HCT116 (cell line): ENCODE measurements around the gene DOCK3. TPM values are rescaled to one million over a fixed set of nuclear protein-coding genes. Genes with fewer than 3 reads are reported as not detected.
"Not testable (repeated sequence)": the region's sequence is repeated elsewhere in the genome, so short reads cannot be mapped to it uniquely, and the experiment has no call there.

Experiments
- ATAC-seq: fragments of 200-7000 bp; cut with Tn5 transposase; 2 replicates; pipeline ENCODE4 v1.9.1; 2020; ENCODE audit warnings: mild to moderate bottlenecking, moderate library complexity
- BruUV-seq: library from RNA; stranded (reverse); fragments of 400-500 nt; replicated peaks from 2 replicates; lab custom pipeline; 2021; lab: Mats Ljungman, UMichigan
- CTCF ChIA-PET: fragments of 300-600 bp; sonication (Branson Sonifier 250); formaldehyde crosslinking; loops from one replicate; lab custom pipeline; 2021; ENCODE audit warnings: antibody characterized with exemption; lab: Charles Lee
- POLR2A ChIA-PET: fragments of 300-600, 350-600 bp; sonication (Branson Sonifier 250); formaldehyde crosslinking; loops from one replicate; lab custom pipeline; 2021; ENCODE audit warnings: antibody characterized with exemption; lab: Charles Lee
- RAD21 ChIA-PET, 2 experiments: fragments of 300-600 bp; sonication (Branson Sonifier 250); formaldehyde crosslinking; loops; one replicate each; lab custom pipeline; 2023; ENCODE audit warnings: low total read pairs in 2 of 2; ENCODE audit not compliant: uncharacterized antibody in 2 of 2, unreplicated experiment in 2 of 2, low non-redundant PET in 1 of 2; lab: Charles Lee
- DNase-seq: peaks from one replicate; pipeline ENCODE4 v3.0.0-alpha.2; 2010; ENCODE audit warnings: low read depth, low spot score
- H2AFZ ChIP-seq: fragments of 200-600 bp; shearing (Covaris generic), sonication (generic); 2 replicates; pipeline ENCODE4 v1.6.1; 2017; ENCODE audit warnings: low read depth, mixed run types, mixed read lengths, antibody characterized with exemption, low read length; ENCODE audit not compliant: poor library complexity, severe bottlenecking
- H3K27ac ChIP-seq: 2 replicates; pipeline ENCODE4 v1.5.1; 2012; ENCODE audit warnings: low read depth, low read length
- H3K27me3 ChIP-seq: fragments of 200-600 bp; sonication (generic); 2 replicates; pipeline ENCODE4 v1.6.1; 2016; ENCODE audit warnings: mixed run types, low read length, mixed read lengths; ENCODE audit not compliant: insufficient read depth
- H3K36me3 ChIP-seq, 2 experiments: fragments of 200-500 bp in 1 of 2; fragments of 200-600 bp in 1 of 2; sonication (Bioruptor generic) in 1 of 2; sonication (generic) in 1 of 2; 2 replicates each; pipeline versions ENCODE4 v1.5.1 to v1.6.1; 2014 to 2016; ENCODE audit warnings: low read length in 2 of 2, inconsistent platforms in 1 of 2, mixed read lengths in 1 of 2, mixed run types in 1 of 2; ENCODE audit not compliant: insufficient read depth in 2 of 2, control insufficient read depth in 1 of 2
- H3K4me1 ChIP-seq, 2 experiments: fragments of 200-600 bp in 1 of 2; sonication (generic) in 1 of 2; 2 replicates each; pipeline versions ENCODE4 v1.5.1 to v1.6.1; 2012 to 2017; ENCODE audit warnings: low read length in 2 of 2, inconsistent platforms in 1 of 2, mild to moderate bottlenecking in 1 of 2, mixed read lengths in 1 of 2, mixed run types in 1 of 2, moderate library complexity in 1 of 2; ENCODE audit not compliant: insufficient read depth in 2 of 2, control insufficient read depth in 1 of 2
- H3K4me2 ChIP-seq: fragments of 200-600 bp; sonication (generic); 2 replicates; pipeline ENCODE4 v1.6.1; 2017; ENCODE audit warnings: mixed run types, low read length, mixed read lengths
- H3K4me3 ChIP-seq, 2 experiments: fragments of 200-600 bp in 1 of 2; sonication (generic) in 1 of 2; replicated peaks in 1 of 2; 2 replicates each; pipeline ENCODE4 v1.5.1; 2011 to 2016; ENCODE audit warnings: low read length in 2 of 2, control low read depth in 1 of 2, low read depth in 1 of 2, mild to moderate bottlenecking in 1 of 2, mixed read lengths in 1 of 2, mixed run types in 1 of 2
- H3K79me2 ChIP-seq: fragments of 200-600 bp; sonication (generic); 2 replicates; pipeline ENCODE4 v1.6.1; 2017; ENCODE audit warnings: mild to moderate bottlenecking, mixed run types, low read length, moderate library complexity, mixed read lengths; ENCODE audit not compliant: insufficient read depth
- H3K9ac ChIP-seq: fragments of 200-600 bp; sonication (generic); 2 replicates; pipeline ENCODE4 v1.6.1; 2016; ENCODE audit warnings: low read length, mixed read lengths
- H3K9me2 ChIP-seq: fragments of 200-600 bp; sonication (generic), shearing (Covaris generic); 2 replicates; pipeline ENCODE4 v1.6.1; 2017; ENCODE audit warnings: mixed run types, mild to moderate bottlenecking, moderate library complexity; ENCODE audit not compliant: insufficient read depth
- H3K9me3 ChIP-seq, 2 experiments: fragments of 200-500 bp in 1 of 2; fragments of 200-600 bp in 1 of 2; sonication (Bioruptor generic) in 1 of 2; sonication (generic) in 1 of 2; 2 replicates each; pipeline ENCODE4 v1.6.1; 2014 to 2017; ENCODE audit warnings: low read length in 2 of 2, mixed read lengths in 2 of 2, inconsistent platforms in 1 of 2, low read depth in 1 of 2, mild to moderate bottlenecking in 1 of 2, mixed run types in 1 of 2, moderate library complexity in 1 of 2; ENCODE audit not compliant: control insufficient read depth in 1 of 2, insufficient read depth in 1 of 2
- H4K20me1 ChIP-seq: fragments of 200-600 bp; sonication (generic), shearing (Covaris generic); 2 replicates; pipeline ENCODE4 v1.6.1; 2017; ENCODE audit warnings: mixed run types, mild to moderate bottlenecking, moderate library complexity; ENCODE audit not compliant: insufficient read depth
- CEBPB ChIP-seq: IDR thresholded peaks from 2 replicates; pipeline ENCODE4 v1.6.1; 2012; ENCODE audit warnings: low read depth
- CTCF ChIP-seq, 3 experiments: fragments of 200-600 bp in 1 of 3; sonication (generic) in 1 of 3; IDR thresholded peaks in 2 of 3; conservative IDR thresholded peaks in 1 of 3; 2 replicates each; pipeline ENCODE4 v1.5.1; 2012 to 2017; ENCODE audit warnings: low read depth in 2 of 3, low read length in 2 of 3, antibody characterized with exemption in 1 of 3, borderline replicate concordance in 1 of 3, control low read depth in 1 of 3, mild to moderate bottlenecking in 1 of 3, mixed read lengths in 1 of 3, mixed run types in 1 of 3, moderate library complexity in 1 of 3; ENCODE audit not compliant: insufficient read depth in 1 of 3
- ELF1 ChIP-seq: IDR thresholded peaks from 2 replicates; pipeline ENCODE4 v1.6.1; 2012; ENCODE audit warnings: low read depth, borderline replicate concordance
- EZH2phosphoT487 ChIP-seq: fragments of 200-600 bp; IDR thresholded peaks from 2 replicates; pipeline ENCODE4 v1.6.1; 2018; ENCODE audit warnings: antibody characterized with exemption, borderline replicate concordance
- FOSL1 ChIP-seq: IDR thresholded peaks from 2 replicates; pipeline ENCODE4 v1.6.1; 2012; ENCODE audit warnings: low read depth
- MAX ChIP-seq: IDR thresholded peaks from 2 replicates; pipeline ENCODE4 v1.6.1; 2012
- POLR2A ChIP-seq: IDR thresholded peaks from 2 replicates; pipeline ENCODE4 v1.7.0; 2011; ENCODE audit warnings: borderline replicate concordance; ENCODE audit not compliant: insufficient read depth, insufficient read length; ENCODE audit errors: extremely low read depth
- POLR2AphosphoS5 ChIP-seq: IDR thresholded peaks from 2 replicates; pipeline ENCODE4 v1.6.1; 2011; ENCODE audit warnings: mild to moderate bottlenecking, low read depth, low read length, moderate library complexity
- SIN3A ChIP-seq: IDR thresholded peaks from 2 replicates; pipeline ENCODE4 v1.6.1; 2012; ENCODE audit warnings: low read depth
- SP1 ChIP-seq: IDR thresholded peaks from 2 replicates; pipeline ENCODE4 v1.6.1; 2012; ENCODE audit warnings: low read depth
- YY1 ChIP-seq: IDR thresholded peaks from 2 replicates; pipeline ENCODE4 v1.6.1; 2011; ENCODE audit warnings: low read length, low read depth, moderate library complexity, mild to moderate bottlenecking; ENCODE audit not compliant: insufficient replicate concordance; ENCODE audit errors: extremely low read depth
- ZBTB33 ChIP-seq: IDR thresholded peaks from 2 replicates; pipeline ENCODE4 v1.6.1; 2011; ENCODE audit warnings: mild to moderate bottlenecking, low read length, moderate library complexity; ENCODE audit not compliant: insufficient replicate concordance; ENCODE audit errors: extremely low read depth
- ZNF274 ChIP-seq: fragments of 200-500 bp; sonication (Bioruptor generic); IDR thresholded peaks from 2 replicates; pipeline ENCODE4 v1.6.1; 2014; ENCODE audit warnings: mild to moderate bottlenecking, low read depth, low read length, inconsistent platforms
- intact Hi-C: fragments of 100-400 bp; cut with micrococcal nuclease; formaldehyde crosslinking; loops from 2 replicates; pipeline ENCODE4 v1.10.0; 2022
- total RNA-seq: library from RNA; stranded (reverse); gene quantifications from one replicate; pipeline ENCODE4 v1.2.1, GENCODE V29; 2021; ENCODE audit not compliant: unreplicated experiment

DOCK3 gene
- total RNA-seq, 1 experiment from 2014 or later = 4.2 TPM

- H3K9me3 ChIP-seq = peaks cover 2 to 7% of the 10 kb centered on the region in 2 experiments; a peak in 2 of 4 replicates
- no TSS peak for BruUV-seq
- POLR2A ChIA-PET = no interaction called here
- H3K36me3 ChIP-seq = peaks cover 0 to 4% of the 10 kb centered on the region in 2 experiments; a peak in 1 of 4 replicates
- no peak for DNase-seq
- no peaks in the 10 kb centered on the region for H4K20me1 ChIP-seq
- RAD21 ChIA-PET = no interaction called here
- CTCF ChIA-PET = interaction anchor here (1.0 kb wide), 1 partner anchor 12 kb away, joined by 3 read pairs; no protein-coding TSS in a partner anchor
- no peaks in the 10 kb centered on the region for H3K4me1 ChIP-seq
- no peak overlapping the region for H3K9ac ChIP-seq
- no peaks in the 10 kb centered on the region for H3K27me3 ChIP-seq
- H3K4me3 ChIP-seq = no peak overlapping the region
- no peak overlapping the region for H3K27ac ChIP-seq
- H3K79me2 ChIP-seq = no peaks in the 10 kb centered on the region
- H2AFZ ChIP-seq = no peak overlapping the region
- TF ChIP-seq ELF1 (no peak), SIN3A (no peak), POLR2AphosphoS5 (no peak), SP1 (no peak), YY1 (no peak), CTCF (IDR thresholded peaks at IDR 0.05 in 2 of 3, conservative IDR thresholded peaks at IDR 0.05 in 1 of 3; ENCODE audit: borderline replicate concordance in 1 of 3, insufficient read depth in 1 of 3, low read depth in 2 of 3, low read length in 2 of 3) (no peak), FOSL1 (no peak), ZBTB33 (no peak), CEBPB (no peak), MAX (no peak), POLR2A (no peak), EZH2phosphoT487 (no peak), ZNF274 (no peak)
- H3K4me2 ChIP-seq = no peak overlapping the region
- H3K9me2 ChIP-seq = no peaks in the 10 kb centered on the region
- no peak for ATAC-seq
- intact Hi-C loops = no loop called here
Measured at GRCh38 chr3:50930371-50931208, 255.9 kb downstream of the DOCK3 start.

- ATAC-seq, H3K4me3 ChIP-seq, H3K36me3 ChIP-seq, CTCF ChIA-PET, H3K79me2 ChIP-seq, H3K4me2 ChIP-seq, H3K27me3 ChIP-seq, H3K4me1 ChIP-seq, H3K9me2 ChIP-seq, H4K20me1 ChIP-seq, intact Hi-C loops, H3K9me3 ChIP-seq, POLR2A ChIA-PET, DNase-seq, H3K9ac ChIP-seq, BruUV-seq, H3K27ac ChIP-seq, H2AFZ ChIP-seq, RAD21 ChIA-PET: not testable (repeated sequence)
Measured at GRCh38 chr3:50932918-50933317, 258.2 kb downstream of the DOCK3 start.
